ENCODE data around the gene TMEM167B. TPM values are rescaled to one million over a fixed set of nuclear protein-coding genes. Genes with fewer than 3 reads are reported as not detected.

TMEM167B gene
- total RNA-seq, 1 experiment from 2014 or later: 21.8 TPM

DNA sequence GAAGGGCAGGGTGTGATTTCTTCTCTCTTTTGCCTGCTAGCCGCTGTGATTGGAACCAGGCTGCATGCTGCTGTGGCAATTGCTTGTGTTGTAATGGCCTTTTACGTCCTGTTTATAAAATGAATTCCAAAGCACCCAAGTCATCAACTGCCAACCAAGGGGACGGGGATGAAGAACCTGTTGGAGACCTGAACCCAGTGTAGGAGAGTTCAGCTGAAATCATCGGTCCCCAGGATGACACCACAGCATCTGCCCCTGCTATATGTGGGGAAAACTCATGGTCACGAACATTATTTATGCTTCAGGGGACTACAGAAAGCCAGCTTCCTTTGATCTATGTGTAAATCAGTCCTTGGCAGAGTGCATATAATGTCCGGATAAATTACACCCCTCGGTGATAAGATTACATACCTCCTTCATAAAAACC, 3.8 kb downstream of the TMEM167B start:
- no peak for DNase-seq
- no peak overlapping the region for H3K4me3 Mint-ChIP-seq (ENCODE audit: unreplicated experiment)
- H3K27ac Mint-ChIP-seq (ENCODE audit: unreplicated experiment): no peak overlapping the region
- TF ChIP-seq CTCF (IDR thresholded peaks at IDR 0.05; ENCODE audit: insufficient read depth in 1 of 2, low read depth in 1 of 2, low read length in 1 of 2, severe bottlenecking in 1 of 2, unreplicated experiment in 1 of 2): no peak
- Histone ChIP-seq H3K4me3 (ENCODE audit: low read depth, low read length) (no peak overlapping the region), H3K9me3 (no peaks in the 10 kb centered on the region), H3K4me1 (no peaks in the 10 kb centered on the region), H3K27me3 (replicated peaks; ENCODE audit: control insufficient read depth, insufficient read depth, low read length) (no peaks in the 10 kb centered on the region), H3K36me3 (ENCODE audit: control insufficient read depth, insufficient read depth, low read length) (no peaks in the 10 kb centered on the region)
- H3K36me3 Mint-ChIP-seq (ENCODE audit: insufficient read depth, unreplicated experiment): peaks cover 8% of the 10 kb centered on the region
- intact Hi-C loops (cut with micrococcal nuclease; ENCODE audit: unreplicated experiment): loop anchor here (5.0 to 10.0 kb wide), 2 partner anchors 170 to 303 kb away; partner anchors contain the start of gene SORT1
- peaks cover under 1% of the 10 kb centered on the region for H3K4me1 Mint-ChIP-seq (ENCODE audit: low read depth, unreplicated experiment)
- no TSS peak for BruUV-seq (replicated peaks)
- CTCF ChIA-PET: no interaction called here
- H3K27me3 Mint-ChIP-seq (ENCODE audit: insufficient read depth, unreplicated experiment): no peaks in the 10 kb centered on the region
- no peaks in the 10 kb centered on the region for H3K9me3 Mint-ChIP-seq (ENCODE audit: unreplicated experiment)
- POLR2A ChIA-PET: no interaction called here

- no peaks in the 10 kb centered on the region for H3K27me3 Mint-ChIP-seq (ENCODE audit: insufficient read depth, unreplicated experiment)
- H3K9me3 ChIP-seq: no peaks in the 10 kb centered on the region
- H3K27ac Mint-ChIP-seq (ENCODE audit: unreplicated experiment): no peak overlapping the region
- no peaks in the 10 kb centered on the region for H3K36me3 ChIP-seq (ENCODE audit: control insufficient read depth, insufficient read depth, low read length)
- no peaks in the 10 kb centered on the region for H3K9me3 Mint-ChIP-seq (ENCODE audit: unreplicated experiment)
- no TSS peak for BruUV-seq (replicated peaks)
- no peaks in the 10 kb centered on the region for H3K27me3 ChIP-seq (replicated peaks; ENCODE audit: control insufficient read depth, insufficient read depth, low read length)
- TF ChIP-seq CTCF (IDR thresholded peaks at IDR 0.05; ENCODE audit: insufficient read depth in 1 of 2, low read depth in 1 of 2, low read length in 1 of 2, severe bottlenecking in 1 of 2, unreplicated experiment in 1 of 2): no peak
- intact Hi-C loops (cut with micrococcal nuclease; ENCODE audit: unreplicated experiment): loop anchor here (5.0 to 10.0 kb wide), 2 partner anchors 170 to 302 kb away; partner anchors contain the start of gene SORT1
- no peak overlapping the region for H3K4me3 Mint-ChIP-seq (ENCODE audit: unreplicated experiment)
- POLR2A ChIA-PET: no interaction called here
- peaks cover 12% of the 10 kb centered on the region for H3K36me3 Mint-ChIP-seq (ENCODE audit: insufficient read depth, unreplicated experiment)
- no peak for DNase-seq
- no peaks in the 10 kb centered on the region for H3K4me1 ChIP-seq
- no peaks in the 10 kb centered on the region for H3K4me1 Mint-ChIP-seq (ENCODE audit: low read depth, unreplicated experiment)
- CTCF ChIA-PET: no interaction called here
- H3K4me3 ChIP-seq (ENCODE audit: low read depth, low read length): no peak overlapping the region
Measured at GRCh38 chr1:109094871-109095270, 4.3 kb downstream of the TMEM167B start.

DNA sequence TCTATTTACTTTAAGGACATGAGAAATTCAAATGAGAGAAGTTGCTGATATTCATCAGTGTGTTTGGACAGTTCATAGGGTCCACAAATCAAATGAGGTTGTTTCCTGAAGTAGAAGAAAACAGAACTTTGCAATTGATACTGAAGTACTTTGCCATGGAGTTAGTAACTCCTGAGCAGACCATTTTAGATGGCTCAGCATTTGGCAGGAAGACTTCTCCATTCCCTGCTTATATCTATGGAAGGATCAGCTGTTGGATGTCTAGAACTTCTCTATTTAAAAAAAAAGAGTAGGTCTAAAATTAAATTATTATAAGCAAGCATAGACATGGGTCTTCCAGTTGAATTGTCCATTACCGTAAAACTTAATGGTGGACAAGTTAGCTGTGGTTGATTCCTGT, 5.1 kb downstream of the TMEM167B start:
- Histone ChIP-seq H3K9me3 (no peaks in the 10 kb centered on the region), H3K4me1 (no peaks in the 10 kb centered on the region), H3K27me3 (replicated peaks; ENCODE audit: control insufficient read depth, insufficient read depth, low read length) (no peaks in the 10 kb centered on the region), H3K4me3 (ENCODE audit: low read depth, low read length) (no peak overlapping the region), H3K36me3 (ENCODE audit: control insufficient read depth, insufficient read depth, low read length) (no peaks in the 10 kb centered on the region)
- ChIA-PET POLR2A (no interaction called here), CTCF (no interaction called here)
- H3K4me1 Mint-ChIP-seq (ENCODE audit: low read depth, unreplicated experiment): no peaks in the 10 kb centered on the region
- no peak for TF ChIP-seq CTCF (IDR thresholded peaks at IDR 0.05; ENCODE audit: insufficient read depth in 1 of 2, low read depth in 1 of 2, low read length in 1 of 2, severe bottlenecking in 1 of 2, unreplicated experiment in 1 of 2)
- H3K27ac Mint-ChIP-seq (ENCODE audit: unreplicated experiment): no peak overlapping the region
- H3K36me3 Mint-ChIP-seq (ENCODE audit: insufficient read depth, unreplicated experiment): peaks cover 20% of the 10 kb centered on the region
- BruUV-seq (replicated peaks): no TSS peak
- H3K9me3 Mint-ChIP-seq (ENCODE audit: unreplicated experiment): no peaks in the 10 kb centered on the region
- intact Hi-C loops (cut with micrococcal nuclease; ENCODE audit: unreplicated experiment): loop anchor here (10.0 kb wide), 1 partner anchor 169 kb away; no protein-coding TSS in a partner anchor
- no peak for DNase-seq
- H3K27me3 Mint-ChIP-seq (ENCODE audit: insufficient read depth, unreplicated experiment): no peaks in the 10 kb centered on the region
- H3K4me3 Mint-ChIP-seq (ENCODE audit: unreplicated experiment): no peak overlapping the region
